GM21423 (cell line): ENCODE measurements around the gene RAG2.
A peak's percentile ranks its signal among the peaks of the same experiment; 100 is the strongest.

Source experiments
- ATAC-seq: cut with Tn5 transposase; IDR thresholded peaks from one replicate; pipeline ENCODE4 v1.9.1; 2021; ENCODE audit warnings: mild to moderate bottlenecking, moderate library complexity; ENCODE audit not compliant: unreplicated experiment

Gene RAG2

DNA sequence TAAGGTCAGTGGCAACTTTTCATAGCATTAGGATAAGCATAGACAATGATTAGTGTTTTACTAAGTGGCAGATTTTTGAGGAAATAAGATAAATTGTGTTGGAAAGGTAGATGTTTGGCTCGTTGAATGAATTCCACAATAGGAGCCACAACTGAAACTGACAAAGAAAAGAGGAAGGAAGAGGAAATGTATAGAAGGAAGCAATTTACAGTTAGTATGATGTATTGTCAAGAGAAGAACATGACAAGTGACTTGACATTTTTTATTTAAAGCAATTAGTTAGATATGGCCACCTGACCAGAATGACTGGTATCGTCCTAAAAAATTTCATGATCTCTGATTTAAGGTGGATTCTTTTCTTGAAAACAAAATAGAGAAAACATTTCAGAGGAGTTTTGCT, 3.1 kb upstream of the RAG2 start:
- no peak for ATAC-seq

DNA sequence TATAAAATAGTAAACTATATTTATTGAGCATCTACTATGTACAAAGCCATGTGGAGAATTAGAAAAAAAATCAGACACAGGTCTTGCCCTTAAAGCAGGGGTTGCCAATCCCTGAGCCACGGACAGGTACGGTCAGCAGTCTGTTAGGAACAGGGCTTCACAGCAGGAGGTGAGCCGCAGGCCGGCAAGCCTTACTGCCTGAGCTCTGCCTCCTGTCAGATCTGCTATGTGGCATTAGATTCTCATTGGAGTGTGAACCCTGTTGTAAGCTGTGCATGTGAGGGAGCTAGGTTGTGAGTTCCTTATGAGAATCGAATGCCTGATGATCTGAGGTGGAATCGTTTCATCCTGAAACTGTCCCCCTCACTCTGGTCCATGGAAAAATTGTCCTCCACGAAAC, 2.1 kb upstream of the RAG2 start:
- no peak for ATAC-seq

DNA sequence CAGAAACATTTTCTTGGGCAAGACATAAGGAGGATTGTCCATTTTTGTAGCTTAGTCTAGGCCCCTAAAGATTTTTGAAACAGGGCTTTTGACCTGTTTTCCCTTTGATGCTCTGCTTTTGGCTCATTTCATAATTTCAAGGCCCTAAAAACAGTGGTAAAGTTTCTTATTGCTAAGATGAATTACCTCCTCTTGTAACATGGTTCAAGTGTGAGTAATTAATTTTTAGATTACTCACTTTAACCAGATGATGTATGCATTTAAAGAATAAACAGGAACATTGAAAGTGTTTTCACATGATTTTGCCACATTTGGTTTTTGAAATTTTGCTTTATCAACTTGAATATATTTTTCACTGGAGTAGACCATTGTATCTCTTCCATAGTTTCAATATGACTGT, 1.2 kb downstream of the RAG2 start:
- ATAC-seq, result no peak

DNA sequence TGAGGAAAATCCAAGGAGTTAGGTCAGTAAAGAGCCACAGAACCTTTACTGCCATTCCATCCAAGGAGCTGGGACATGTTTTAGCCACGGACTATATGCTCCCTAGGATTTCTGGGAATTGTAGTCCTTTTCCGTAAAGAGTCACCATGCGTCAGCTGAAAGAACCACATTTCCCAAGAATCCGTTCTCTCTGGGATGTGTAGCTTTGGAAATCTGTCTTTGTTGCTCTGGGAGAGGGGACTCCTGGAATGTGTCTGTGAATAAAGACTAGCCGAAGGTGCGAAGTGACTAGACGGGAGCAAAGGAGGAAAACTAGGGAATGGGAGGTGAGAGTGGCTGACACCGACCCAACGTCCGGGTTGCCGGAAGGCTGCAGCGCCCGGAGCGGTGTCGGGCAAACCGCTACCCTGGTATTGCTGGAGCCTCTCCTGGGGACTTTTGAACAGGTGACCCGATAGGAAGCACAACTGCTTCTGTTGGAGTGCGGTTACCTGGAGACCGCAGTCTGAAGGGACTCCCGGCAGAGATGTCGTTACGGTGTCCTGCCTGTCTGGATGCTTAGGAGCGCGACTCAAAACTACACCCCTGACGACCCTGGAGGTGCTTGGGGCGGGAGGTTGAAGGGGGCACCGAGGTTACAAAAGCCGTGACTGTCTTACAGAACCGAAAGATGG, 3.6 kb downstream of the RAG2 start, which contains the start of gene IFTAP:
Gene IFTAP, plus strand, starts transcription at position 187 of the 674 bp plus-strand sequence. CDS start 15,602 bp downstream, outside the sequence.
- ATAC-seq, result peak; percentile 69

DNA sequence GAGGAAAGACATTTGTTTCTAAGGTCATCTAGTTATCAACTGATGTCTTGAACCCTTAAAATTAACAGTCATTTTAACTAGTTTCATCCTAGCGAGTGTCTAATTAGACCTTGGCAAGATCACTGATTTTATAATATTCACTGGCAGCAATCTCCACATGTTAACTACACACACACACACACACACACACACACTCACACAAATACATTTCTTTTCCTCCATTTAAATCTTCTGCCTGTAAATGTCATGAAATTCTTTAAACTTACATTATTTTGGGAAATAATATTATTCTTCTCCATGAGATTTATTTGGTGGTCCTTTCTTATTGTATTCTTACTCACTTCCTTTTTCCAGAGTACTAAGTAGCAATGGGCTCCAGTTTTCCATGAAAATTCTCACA, 6.6 kb downstream of the RAG2 start:
- ATAC-seq, result no peak

DNA sequence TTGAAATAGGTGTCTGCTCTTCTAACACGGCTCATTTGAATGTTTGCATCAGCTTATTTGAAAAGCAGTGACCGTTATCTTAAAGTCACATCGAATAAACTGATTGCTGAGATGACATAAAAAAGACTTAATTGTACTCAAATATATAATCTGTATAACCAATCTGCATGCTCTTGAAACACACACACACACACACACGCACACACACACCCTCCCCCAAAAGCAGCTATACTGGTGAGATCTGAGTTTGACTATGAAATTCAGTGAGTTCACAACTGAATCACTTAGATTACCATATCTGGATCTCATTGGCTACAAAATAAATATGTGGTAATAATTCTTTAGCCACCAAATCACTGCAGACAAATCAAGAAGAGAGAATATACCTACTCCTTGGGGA, 7.5 kb downstream of the RAG2 start:
- no peak for ATAC-seq

DNA sequence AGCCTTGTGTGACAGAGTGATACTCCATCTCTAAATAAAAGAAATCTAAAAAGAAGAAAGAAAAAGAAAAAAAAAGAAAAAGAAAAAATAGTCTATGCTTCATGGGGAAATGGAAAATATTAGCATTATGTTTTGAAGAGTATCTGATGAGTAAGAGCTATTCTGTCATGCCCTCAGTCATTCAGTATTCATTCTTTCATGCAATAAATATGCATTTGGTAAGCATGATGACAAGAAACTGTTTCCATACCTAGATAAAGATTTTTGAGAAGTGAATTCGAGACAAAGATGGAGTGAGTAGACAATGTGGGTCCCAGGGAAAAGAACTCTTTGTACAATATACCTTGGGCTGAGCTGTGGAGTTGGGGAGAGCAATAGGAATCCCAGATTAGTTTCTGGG, 9.9 kb downstream of the RAG2 start:
- no peak for ATAC-seq

DNA sequence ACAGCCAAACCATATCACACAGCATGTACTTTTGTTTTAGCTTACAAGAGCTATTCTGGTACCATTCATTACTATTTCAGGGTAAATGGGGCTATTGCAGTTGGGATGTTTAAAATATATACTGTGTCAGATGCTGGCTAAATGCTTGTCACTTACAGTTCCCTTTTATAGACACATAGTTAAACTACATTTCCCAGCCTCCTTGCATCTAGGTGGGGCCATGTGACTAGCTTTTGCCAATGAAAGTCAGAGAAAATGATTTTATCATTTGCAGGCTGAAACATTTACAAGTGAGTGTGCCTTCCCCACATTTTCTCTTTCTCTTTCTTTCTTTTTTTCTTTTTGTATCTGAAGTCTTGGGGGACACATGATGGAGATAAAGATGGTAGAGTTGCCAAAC, 11.5 kb downstream of the RAG2 start:
- no peak for ATAC-seq

DNA sequence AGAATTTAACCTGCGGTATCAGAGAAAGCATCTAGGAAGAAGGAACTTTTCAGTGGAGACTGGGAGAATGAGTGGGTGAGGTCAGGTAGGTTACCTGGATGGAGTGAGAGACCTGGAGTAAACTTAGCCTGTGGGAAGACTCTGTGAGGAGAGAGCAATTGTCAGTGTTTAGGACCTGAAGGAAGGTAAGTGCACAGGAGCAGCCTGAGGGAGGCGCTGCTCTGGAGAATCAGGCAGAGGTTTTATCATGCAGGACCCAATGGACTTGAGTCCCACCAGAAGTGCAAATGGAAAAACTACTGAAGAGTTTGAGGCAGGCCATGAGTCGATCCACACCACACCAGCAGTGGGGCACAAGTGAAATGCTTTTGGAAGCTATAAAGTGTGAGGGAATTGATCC, 14.4 kb downstream of the RAG2 start:
- no peak for ATAC-seq

DNA sequence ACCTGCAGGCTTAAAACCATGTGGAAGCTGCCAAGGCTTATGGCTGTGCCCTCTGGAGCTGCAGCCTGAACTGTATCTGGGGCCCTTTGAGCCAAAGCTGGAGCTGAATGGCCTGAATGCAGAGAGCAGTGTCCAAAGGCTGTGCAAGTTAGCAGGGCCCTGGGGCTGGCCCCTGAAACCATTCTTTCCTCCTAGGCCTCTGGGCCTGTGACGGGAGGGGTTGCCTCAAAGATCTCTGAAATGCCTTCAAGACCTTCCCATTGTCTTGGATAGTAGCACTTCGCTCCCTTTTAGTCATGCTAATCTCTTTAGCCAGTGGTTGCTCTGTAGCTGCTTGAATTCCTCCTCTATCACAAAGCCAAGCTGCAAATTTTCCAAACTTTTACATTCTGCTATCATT, 16.5 kb downstream of the RAG2 start:
- no peak for ATAC-seq

DNA sequence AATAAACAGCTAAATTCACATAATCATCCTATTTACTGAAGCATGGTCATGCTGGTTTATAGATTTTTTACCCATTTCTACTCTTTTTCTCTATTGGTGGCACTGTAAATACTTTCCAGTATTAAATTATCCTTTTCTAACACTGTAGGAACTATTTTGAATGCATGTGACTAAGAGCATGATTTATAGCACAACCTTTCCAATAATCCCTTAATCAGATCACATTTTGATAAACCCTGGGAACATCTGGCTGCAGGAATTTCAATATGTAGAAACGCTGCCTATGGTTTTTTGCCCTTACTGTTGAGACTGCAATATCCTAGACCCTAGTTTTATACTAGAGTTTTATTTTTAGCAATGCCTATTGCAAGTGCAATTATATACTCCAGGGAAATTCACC, 19.6 kb downstream of the RAG2 start:
- ATAC-seq, result no peak

DNA sequence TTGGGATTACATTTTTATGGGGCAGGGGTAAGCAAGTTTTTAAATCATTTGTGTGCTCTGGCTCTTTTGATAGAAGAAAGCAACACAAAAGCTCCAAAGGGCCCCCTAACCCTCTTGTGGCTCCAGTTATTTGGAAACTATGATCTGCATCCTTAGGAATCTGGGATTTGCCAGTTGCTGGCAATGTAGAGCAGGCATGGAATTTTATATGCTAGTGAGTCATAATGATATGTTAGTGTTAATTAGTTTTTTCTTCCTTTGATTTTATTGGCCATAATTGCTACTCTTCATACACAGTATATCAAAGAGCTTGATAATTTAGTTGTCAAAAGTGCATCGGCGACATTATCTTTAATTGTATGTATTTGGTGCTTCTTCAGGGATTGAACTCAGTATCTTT, 20.2 kb downstream of the RAG2 start:
- ATAC-seq, result no peak

DNA sequence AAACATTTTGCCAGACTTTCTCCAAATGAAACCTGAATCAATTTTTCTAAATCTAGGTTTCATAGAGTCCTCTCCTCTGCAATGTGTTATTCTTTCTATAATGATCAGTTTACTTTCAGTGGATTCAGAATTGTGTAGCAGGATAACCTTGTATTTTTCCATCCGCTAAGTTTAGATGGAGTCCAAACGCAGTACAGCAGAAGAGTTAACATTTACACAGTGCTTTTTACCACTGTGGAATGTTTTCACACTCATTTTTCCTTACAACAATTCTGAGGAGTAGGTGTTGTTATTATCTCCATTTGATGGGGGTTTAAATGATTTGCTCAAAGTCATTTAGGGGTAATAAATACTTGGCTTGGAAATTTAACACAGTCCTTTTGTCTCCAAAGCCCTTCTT, 20.7 kb downstream of the RAG2 start:
- ATAC-seq, result no peak

DNA sequence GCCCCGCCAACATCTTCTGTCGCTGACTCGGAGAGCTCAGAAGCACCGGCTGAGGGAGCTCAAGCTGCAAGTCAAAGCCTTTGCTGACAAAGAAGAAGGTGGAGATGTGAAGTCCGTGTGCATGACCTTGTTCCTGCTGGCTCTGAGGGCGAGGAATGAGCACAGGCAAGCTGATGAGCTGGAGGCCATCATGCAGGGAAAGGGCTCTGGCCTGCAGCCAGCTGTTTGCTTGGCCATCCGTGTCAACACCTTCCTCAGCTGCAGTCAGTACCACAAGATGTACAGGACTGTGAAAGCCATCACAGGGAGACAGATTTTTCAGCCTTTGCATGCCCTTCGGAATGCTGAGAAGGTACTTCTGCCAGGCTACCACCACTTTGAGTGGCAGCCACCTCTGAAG, 23.6 kb downstream of the RAG2 start:
- no peak for ATAC-seq

DNA sequence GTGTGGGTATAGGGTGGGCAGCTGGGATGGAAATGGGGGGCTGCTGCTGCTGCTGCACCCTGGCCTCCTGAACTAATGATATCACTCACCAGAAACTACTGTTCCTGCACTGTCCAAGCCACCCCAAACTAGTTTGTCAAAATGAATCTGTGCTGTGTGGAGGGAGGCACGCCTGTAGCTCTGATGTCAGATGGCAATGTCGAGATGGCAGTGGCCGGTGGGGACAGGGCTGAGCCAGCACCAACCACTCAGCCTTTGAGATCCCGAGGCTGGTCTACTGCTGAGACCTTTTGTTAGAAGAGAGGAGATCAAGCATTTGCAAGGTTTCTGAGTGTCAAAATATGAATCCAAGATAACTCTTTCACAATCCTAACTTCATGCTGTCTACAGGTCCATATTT, 28.9 kb downstream of the RAG2 start:
- no peak for ATAC-seq

DNA sequence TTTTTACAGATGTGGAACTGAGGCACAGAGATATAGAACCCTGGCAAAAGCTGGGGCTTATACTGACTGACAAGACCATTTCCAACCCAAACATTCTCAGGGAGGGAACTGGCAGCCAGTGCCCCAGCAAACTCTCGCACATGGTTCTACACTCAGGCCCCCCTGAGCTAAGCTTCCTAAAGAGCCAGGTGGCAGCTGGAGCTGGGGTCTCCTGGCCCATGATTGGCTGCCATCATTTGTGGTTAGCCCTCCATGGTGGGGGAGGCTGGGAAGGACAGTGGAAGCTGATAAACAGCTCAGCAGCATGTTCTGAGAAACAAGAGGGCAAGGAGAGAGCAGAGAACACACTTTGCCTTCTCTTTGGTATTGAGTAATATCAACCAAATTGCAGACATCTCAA, 30.3 kb downstream of the RAG2 start, which contains the start of gene RAG1:
Gene RAG1, plus strand, starts transcription at position 314 of the 400 bp plus-strand sequence. CDS start 5,298 bp downstream, outside the sequence.
- ATAC-seq, result no peak

DNA sequence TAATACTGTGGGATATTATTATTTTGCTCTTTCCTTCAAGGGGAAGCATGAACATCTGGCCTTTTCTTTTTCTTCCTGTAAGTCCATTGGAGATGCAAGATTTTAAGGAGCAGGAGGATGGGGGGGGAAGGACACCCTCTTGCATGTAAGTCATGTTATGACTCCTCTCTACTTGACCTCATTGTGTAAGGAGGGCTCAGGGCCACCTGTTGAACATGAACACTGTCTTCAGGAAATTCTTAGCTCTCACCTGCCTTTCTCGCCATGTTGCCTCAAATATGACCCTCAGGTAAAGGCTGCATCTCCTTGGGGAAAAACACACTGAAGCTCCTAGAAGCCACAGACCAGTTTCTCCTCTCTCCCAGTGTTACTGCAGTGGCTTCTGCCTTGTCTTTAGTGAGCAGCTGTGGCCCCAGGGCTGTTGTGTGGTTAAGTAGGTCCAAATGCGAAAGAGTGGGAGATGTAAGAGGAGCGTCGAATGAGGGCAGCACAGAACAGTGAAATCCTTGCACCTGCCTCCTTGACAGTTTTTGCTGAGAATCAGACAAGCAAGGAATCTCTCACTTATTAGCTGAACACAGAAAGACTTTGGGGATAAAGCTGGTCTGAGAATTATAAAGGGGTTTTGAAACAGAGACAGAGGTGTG, 31.5 kb downstream of the RAG2 start:
- ATAC-seq, result no peak

DNA sequence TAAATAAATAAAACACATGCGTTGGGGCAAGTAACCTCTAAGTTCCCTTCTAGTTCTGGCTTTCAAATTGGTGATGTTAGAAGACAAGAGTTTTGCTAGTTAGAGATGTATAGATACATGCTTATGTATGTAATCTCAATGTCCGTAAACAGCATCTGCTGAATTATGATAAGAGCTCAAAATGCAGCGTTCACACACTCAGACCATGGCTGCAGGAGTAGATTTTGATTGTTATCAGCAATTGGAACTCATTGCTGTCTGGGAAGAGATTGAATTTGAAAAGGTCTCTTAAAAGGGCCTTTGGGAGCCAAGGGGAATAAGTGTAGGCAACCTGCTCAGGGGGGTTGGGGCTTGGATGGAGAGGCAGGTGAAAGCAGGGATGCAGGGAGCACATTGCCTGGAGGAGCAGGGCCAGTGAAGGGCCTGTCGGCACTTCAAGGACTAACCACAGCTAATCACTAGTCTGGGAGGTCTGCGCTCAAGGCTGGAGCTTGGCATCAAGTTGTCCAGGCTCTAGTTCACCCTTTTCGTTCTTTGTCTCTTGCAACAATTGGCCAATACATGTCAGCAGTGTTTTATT, 32.9 kb downstream of the RAG2 start:
- no peak for ATAC-seq

DNA sequence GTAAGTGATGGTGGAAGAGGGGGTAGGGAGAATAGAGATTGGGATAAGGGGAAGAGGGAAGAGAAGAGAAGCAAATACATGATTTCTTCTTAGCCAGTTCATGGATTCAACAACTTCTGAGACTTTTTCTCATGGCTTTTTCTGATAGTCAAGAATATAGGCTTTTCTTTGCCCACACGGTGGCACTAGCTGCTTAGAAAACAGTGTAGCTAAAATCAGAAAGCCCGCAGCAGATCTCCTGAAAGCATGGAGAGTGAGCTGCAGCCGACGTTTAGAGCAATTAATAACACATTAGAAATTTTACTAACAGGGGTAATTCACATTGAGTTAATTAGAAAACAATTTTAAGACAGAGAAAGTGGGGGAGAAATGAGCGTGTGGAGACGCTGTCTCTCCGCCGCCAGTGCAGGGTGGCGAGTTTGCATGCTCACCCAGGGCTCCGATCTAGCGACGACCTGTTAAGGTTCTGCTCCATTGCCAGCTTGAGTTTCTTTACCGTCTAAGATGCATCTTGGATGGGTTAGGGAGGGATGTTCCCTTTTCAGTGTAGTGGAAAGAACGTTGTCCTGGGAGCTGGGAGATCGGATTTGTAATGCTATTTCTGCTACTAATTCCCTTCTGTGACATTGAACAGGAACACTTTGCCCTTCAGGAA, 33.5 kb downstream of the RAG2 start:
- no peak for ATAC-seq

DNA sequence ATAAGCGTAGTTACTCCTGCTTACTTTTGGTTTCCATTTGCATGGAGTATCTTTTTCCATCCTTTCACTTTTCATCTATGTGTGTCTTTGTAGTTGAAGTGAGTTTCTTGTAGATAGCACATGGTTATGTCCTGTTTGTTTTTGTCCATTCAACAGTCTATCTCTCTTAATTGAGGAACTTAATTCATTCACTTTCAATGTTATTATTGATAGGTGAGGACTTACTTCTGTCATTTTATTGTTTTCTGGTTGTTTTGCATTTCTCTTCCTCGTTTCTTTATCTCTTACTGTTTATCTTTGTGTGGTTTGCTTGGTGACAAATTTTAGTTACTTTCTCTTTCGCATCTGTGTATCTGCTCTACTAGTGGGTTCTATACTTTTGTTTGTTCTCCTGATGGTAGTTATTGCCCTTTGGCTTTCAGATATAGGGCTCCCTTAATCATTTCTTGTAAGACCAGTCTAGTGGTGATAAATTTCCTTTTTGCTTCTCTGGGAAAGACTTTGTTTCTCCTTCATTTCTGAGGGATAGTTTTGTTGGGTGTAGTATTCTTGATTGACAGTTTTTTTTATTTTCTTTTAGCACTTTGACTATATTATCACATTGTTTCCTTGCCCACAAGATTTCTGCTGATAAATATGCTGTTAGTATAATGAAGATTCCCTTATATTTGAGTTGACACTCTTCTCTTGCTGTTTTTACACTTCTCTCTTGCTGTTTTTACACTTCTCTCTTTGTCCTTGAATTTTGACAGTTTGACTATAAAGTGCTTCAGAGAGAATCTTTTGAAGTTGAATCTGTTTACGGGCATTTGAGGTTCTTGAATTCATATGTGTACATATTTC, 39.2 kb downstream of the RAG2 start:
- ATAC-seq, result peak; percentile 92

DNA sequence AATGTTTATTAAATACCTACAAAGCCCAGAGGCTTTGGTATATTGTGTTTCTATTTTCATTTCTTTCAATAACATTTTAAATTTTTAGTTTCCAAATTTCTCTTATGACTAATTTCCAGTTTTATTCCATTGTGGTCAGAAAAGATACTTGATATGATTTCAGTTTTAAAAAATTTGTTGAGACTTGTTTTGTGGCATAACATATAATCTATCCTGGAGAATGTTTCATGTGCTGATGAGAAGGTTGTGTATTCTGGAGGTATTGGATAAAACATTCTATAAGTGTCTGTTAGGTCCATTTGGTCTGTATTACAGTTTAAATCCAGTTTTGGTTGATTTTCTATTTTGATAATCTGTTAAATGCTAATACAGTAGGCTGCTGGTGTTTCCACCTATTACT, 40.0 kb downstream of the RAG2 start:
- no peak for ATAC-seq
